K562 (cell line): ENCODE measurements around the gene PTPN14. TPM values are rescaled to one million over a fixed set of nuclear protein-coding genes. Genes with fewer than 3 reads are reported as not detected.

Experiments
- ATAC-seq: fragments of 200-7000 bp; cut with Tn5 transposase; 3 replicates; pipeline ENCODE4 v1.9.1; 2020; ENCODE audit warnings: moderate library complexity
- BruUV-seq: library from RNA; stranded (reverse); fragments of 400-500 nt; replicated peaks from 2 replicates; lab custom pipeline; 2021; lab: Mats Ljungman, UMichigan
- CTCF ChIA-PET: fragments of 300-600 bp; formaldehyde crosslinking; extraction: SDS; loops from one replicate; lab custom pipeline; 2021; ENCODE audit warnings: low intra/inter-chr PET ratio; lab: Yijun Ruan, JAX
- POLR2A ChIA-PET: fragments of 300-600, 350-650 bp; sonication (Branson Sonifier 250); formaldehyde crosslinking; extraction: SDS; loops from one replicate; lab custom pipeline; 2021; ENCODE audit warnings: antibody characterized with exemption, inconsistent platforms; lab: Yijun Ruan, JAX
- DNase-seq, 4 experiments: peaks; one replicate each; pipeline versions ENCODE4 v3.0.0 to v3.0.0-alpha.2; 2011 to 2018; ENCODE audit warnings: low spot score in 3 of 4, mixed read lengths in 3 of 4; ENCODE audit errors: extremely low read depth in 1 of 4
- FAIRE-seq: peaks from 2 replicates; lab custom pipeline; 2011; peaks lifted over from hg19 to GRCh38; lab: Jason Lieb, UNC
- H2AFZ ChIP-seq: 2 replicates; pipeline ENCODE4 v1.6.0; 2011; ENCODE audit warnings: low read depth, low read length, control low read depth, inconsistent platforms
- H3K27ac ChIP-seq: fragments of 200-600 bp; 3 replicates; pipeline ENCODE4 v1.8.0; 2011; ENCODE audit warnings: low read depth, mild to moderate bottlenecking, control low read depth, inconsistent platforms, low read length, moderate library complexity, mixed read lengths; ENCODE audit errors: extremely low read depth
- H3K27me3 ChIP-seq, 2 experiments: fragments of 300-600 bp in 1 of 2; 2 replicates in 1 of 2; 3 replicates in 1 of 2; pipeline versions ENCODE4 v1.6.0 to v1.8.0; 2011; ENCODE audit warnings: inconsistent platforms in 2 of 2, low read length in 2 of 2, mild to moderate bottlenecking in 1 of 2, mixed read lengths in 1 of 2, moderate library complexity in 1 of 2; ENCODE audit not compliant: control insufficient read depth in 2 of 2, insufficient read depth in 2 of 2
- H3K36me3 ChIP-seq: fragments of 300-600 bp; 3 replicates; pipeline ENCODE4 v1.8.0; 2011; ENCODE audit warnings: mild to moderate bottlenecking, low read length, inconsistent platforms; ENCODE audit not compliant: control insufficient read depth, insufficient read depth
- H3K4me1 ChIP-seq, 2 experiments: fragments of 200-600 bp in 1 of 2; replicated peaks in 1 of 2; 2 replicates in 1 of 2; 3 replicates in 1 of 2; pipeline versions ENCODE4 v1.5.1 to v1.8.0; 2011; ENCODE audit warnings: inconsistent platforms in 2 of 2, low read length in 2 of 2, mild to moderate bottlenecking in 1 of 2, mixed read lengths in 1 of 2, moderate library complexity in 1 of 2; ENCODE audit not compliant: control insufficient read depth in 2 of 2, insufficient read depth in 2 of 2
- H3K4me2 ChIP-seq: 2 replicates; pipeline ENCODE4 v1.6.1; 2011; ENCODE audit warnings: low read length, control low read depth, inconsistent platforms, mixed read lengths; ENCODE audit not compliant: insufficient read depth
- H3K4me3 ChIP-seq: fragments of 200-600 bp; sonication (generic), shearing (Covaris generic); 2 replicates; pipeline ENCODE4 v1.5.1; 2016; ENCODE audit warnings: control low read depth, inconsistent platforms
- H3K79me2 ChIP-seq: fragments of 200-600 bp; 3 replicates; pipeline ENCODE4 v1.8.0; 2011; ENCODE audit warnings: low read length, inconsistent platforms; ENCODE audit not compliant: control insufficient read depth, insufficient read depth
- H3K9ac ChIP-seq, 2 experiments: 2 replicates each; pipeline versions ENCODE4 v1.6.0 to v1.6.1; 2011; ENCODE audit warnings: low read depth in 2 of 2, low read length in 2 of 2, control low read depth in 1 of 2, inconsistent platforms in 1 of 2, mild to moderate bottlenecking in 1 of 2, mixed read lengths in 1 of 2; ENCODE audit not compliant: insufficient read depth in 1 of 2
- H3K9me1 ChIP-seq: one replicate; pipeline ENCODE4 v1.6.0; 2011; ENCODE audit warnings: inconsistent platforms, mild to moderate bottlenecking, low read length, moderate library complexity; ENCODE audit not compliant: control insufficient read depth, insufficient read depth
- H3K9me3 ChIP-seq: replicated peaks from 2 replicates; pipeline ENCODE4 v1.5.1; 2011; ENCODE audit warnings: low read depth, low read length, inconsistent platforms; ENCODE audit not compliant: control insufficient read depth, insufficient read depth
- H4K20me1 ChIP-seq: replicated peaks from 2 replicates; pipeline ENCODE4 v1.6.1; 2011; ENCODE audit warnings: low read length, inconsistent platforms, mixed read lengths; ENCODE audit not compliant: control insufficient read depth, insufficient read depth
- ATF7 ChIP-seq: fragments of 450-650 bp; IDR thresholded peaks from 2 replicates; pipeline ENCODE4 v1.7.1; 2014; ENCODE audit warnings: mild to moderate bottlenecking, moderate library complexity
- BRF2 ChIP-seq: IDR thresholded peaks from 3 replicates; pipeline ENCODE4 v1.6.1; 2011; ENCODE audit warnings: borderline replicate concordance, mild to moderate bottlenecking; ENCODE audit not compliant: insufficient read length, insufficient read depth
- CREB3L1 ChIP-seq: fragments of 450-650 bp; IDR thresholded peaks from 2 replicates; pipeline ENCODE4 v1.6.1; 2014; ENCODE audit warnings: low read depth, mild to moderate bottlenecking, moderate library complexity, borderline replicate concordance
- ETS1 ChIP-seq: conservative IDR thresholded peaks from 2 replicates; pipeline ENCODE4 v1.6.1; 2011; ENCODE audit warnings: low read depth, mild to moderate bottlenecking, low read length; ENCODE audit not compliant: control insufficient read depth
- FOSL1 ChIP-seq: fragments of 200-800 bp; sonication (Bioruptor generic); conservative IDR thresholded peaks from 2 replicates; pipeline ENCODE4 v1.6.1; 2016; ENCODE audit warnings: missing genetic modification characterization, missing compliant biosample characterization
- KDM1A ChIP-seq, 2 experiments: fragments of 450-650 bp; IDR thresholded peaks; 2 replicates each; pipeline ENCODE4 v1.6.1; 2016; ENCODE audit warnings: mild to moderate bottlenecking in 2 of 2
- PBX2 ChIP-seq, 2 experiments: IDR thresholded peaks in 1 of 2; conservative IDR thresholded peaks in 1 of 2; 2 replicates each; pipeline ENCODE4 v1.6.1; 2016; ENCODE audit warnings: low read depth in 2 of 2, mild to moderate bottlenecking in 1 of 2, missing compliant biosample characterization in 1 of 2, missing genetic modification characterization in 1 of 2, moderate library complexity in 1 of 2
- POLR2H ChIP-seq: IDR thresholded peaks from 2 replicates; pipeline ENCODE4 v1.6.1; 2016; ENCODE audit warnings: missing genetic modification characterization, low read depth, mild to moderate bottlenecking, control low read depth, missing compliant biosample characterization, moderate library complexity
- ZBTB17 ChIP-seq: fragments of 450-650 bp; formaldehyde crosslinking; IDR thresholded peaks from 2 replicates; pipeline ENCODE4 v1.4.0; 2020; ENCODE audit warnings: mild to moderate bottlenecking
- ZC3H8 ChIP-seq: fragments of 450-650 bp; IDR thresholded peaks from 2 replicates; pipeline ENCODE4 v1.6.1; 2017
- WGBS: fragments of 100-300 bp; shearing (Covaris generic); methylation state at CpG from one replicate; pipeline ENCODE4 v1.1.6; 2016; ENCODE audit warnings: low coverage, mixed read lengths; ENCODE audit not compliant: insufficient coverage; ENCODE audit errors: missing lambda C conversion rate; 5-methylcytosine and 5-hydroxymethylcytosine counted together
- in situ Hi-C: fragments of 300-500 bp; cut with MboI; formaldehyde crosslinking; loops from 4 replicates; pipeline ENCODE4 v1.15.0; 2018; ENCODE audit warnings: inconsistent platforms, mixed read lengths
- intact Hi-C: fragments of 100-400 bp; cut with micrococcal nuclease; formaldehyde crosslinking; loops from 2 replicates; pipeline ENCODE4 v1.14.2; 2022
- polyA plus RNA-seq, 8 experiments: library from polyadenylated mRNA; depleted of rRNA in 4 of 8; stranded (reverse) in 5 of 8; unstranded in 3 of 8; fragments of >200 nt; fragmentation: Nextera tagmentation in 2 of 8; fragmentation: Illumina TruSeq in 1 of 8; extraction: Ambion mirVana in 2 of 8; extraction: Trizol in 1 of 8; gene quantifications; 2 replicates each; pipeline versions ENCODE4 v1.2.1 to v1.2.3, GENCODE V29; 2011 to 2014; ENCODE audit warnings: inconsistent platforms in 1 of 8, missing spikeins in 1 of 8
- total RNA-seq, 7 experiments: library from RNA; depleted of rRNA in 6 of 7; stranded (reverse); fragments of >200 nt in 6 of 7; fragmentation: Illumina TruSeq in 2 of 7; extraction: Trizol in 2 of 7; gene quantifications; 2 replicates each; pipeline versions ENCODE4 v1.2.1 to v1.2.3, GENCODE V29; 2011 to 2021; ENCODE audit warnings: low replicate concordance in 1 of 7

PTPN14 gene
- total and polyA plus RNA-seq, 9 of the 15 experiments (the other 6 are each of a cell fraction or from before 2014, with no cell fraction given), result 0.01 to 0.29 (median 0.04) TPM; not detected in 6

GRCh38 chr1:214439352-214440119 lies 111.9 kb downstream of the PTPN14 start (continued):
- TF ChIP-seq ETS1 (no peak), KDM1A (IDR thresholded peaks at IDR 0.05) (peak in 1 of 2 experiments; percentile 16; a peak in 1 of 4 replicates), PBX2 (CRISPR knock-in tag; IDR thresholded peaks at IDR 0.05; ENCODE audit: low read depth) (no peak), PBX2 (tag; conservative IDR thresholded peaks at IDR 0.05; ENCODE audit: low read depth) (peak; percentile 91), FOSL1 (tag) (0 out of 2 replicates have a peak, but pooled peaks have one; percentile 17), ZC3H8 (no peak)

GRCh38 chr1:214438530-214438929 lies 112.9 kb downstream of the PTPN14 start:
- POLR2A ChIA-PET, result no interaction called here
- no peak for FAIRE-seq
- BruUV-seq, result no TSS peak
- TF ChIP-seq CREB3L1 (no peak), BRF2 (no peak), ZBTB17 (CRISPR knock-in tag) (no peak), POLR2H (tag) (no peak), ATF7 (no peak)

More at GRCh38 chr1:214438530-214438929, 112.9 kb downstream of the PTPN14 start:
- Histone ChIP-seq H3K9me1 (no peaks in the 10 kb centered on the region), H3K4me3 (no peak overlapping the region), H3K27ac (no peak overlapping the region), H2AFZ (no peak overlapping the region), H3K9ac (no peak overlapping the region), H3K4me2 (no peak overlapping the region), H3K36me3 (no peaks in the 10 kb centered on the region), H3K27me3 (peaks cover 4 to 6% of the 10 kb centered on the region in 2 experiments; a peak in 3 of 5 replicates), H4K20me1 (no peaks in the 10 kb centered on the region), H3K4me1 (no peaks in the 10 kb centered on the region), H3K9me3 (no peaks in the 10 kb centered on the region), H3K79me2 (no peaks in the 10 kb centered on the region)
- 0% methylated on average over 2 of the region's 2 CpGs for WGBS
- intact Hi-C loops (no loop called here), in situ Hi-C loops (no loop called here)
- CTCF ChIA-PET, result no interaction called here
- ATAC-seq, result no peak
- no peak for DNase-seq
